Ishikawa (cell line): ENCODE data around the gene CLASRP.

Source experiments
- CEBPB ChIP-seq: IDR thresholded peaks from 2 replicates; pipeline ENCODE4 v1.6.1; 2012
- CREB1 ChIP-seq: IDR thresholded peaks from 2 replicates; pipeline ENCODE4 v1.6.1; 2012; ENCODE audit warnings: low read depth
- EGR1 ChIP-seq: IDR thresholded peaks from 2 replicates; pipeline ENCODE4 v1.6.1; 2012
- EP300 ChIP-seq: IDR thresholded peaks from 2 replicates; pipeline ENCODE4 v1.6.1; 2012; ENCODE audit warnings: borderline replicate concordance
- FOXM1 ChIP-seq: IDR thresholded peaks from 2 replicates; pipeline ENCODE4 v1.6.1; 2012; ENCODE audit warnings: low read depth, borderline replicate concordance
- NFIC ChIP-seq: IDR thresholded peaks from 2 replicates; pipeline ENCODE4 v1.6.1; 2012
- RAD21 ChIP-seq: IDR thresholded peaks from 2 replicates; pipeline ENCODE4 v1.6.1; 2012; ENCODE audit warnings: low read depth
- TAF1 ChIP-seq: IDR thresholded peaks from 2 replicates; pipeline ENCODE4 v1.6.1; 2012; ENCODE audit warnings: low read depth, mild to moderate bottlenecking
- TCF12 ChIP-seq: IDR thresholded peaks from 2 replicates; pipeline ENCODE4 v1.6.1; 2012; ENCODE audit warnings: low read depth
- TEAD4 ChIP-seq: IDR thresholded peaks from 2 replicates; pipeline ENCODE4 v1.6.1; 2012
- YY1 ChIP-seq: IDR thresholded peaks from 2 replicates; pipeline ENCODE4 v1.6.1; 2012; ENCODE audit warnings: low read depth
- ZBTB7A ChIP-seq: IDR thresholded peaks from 2 replicates; pipeline ENCODE4 v1.6.1; 2012; ENCODE audit warnings: low read depth
- TF ChIP-seq, protein P1 (sequence below): IDR thresholded peaks from 2 replicates; pipeline ENCODE4 v1.6.1; 2012
- TF ChIP-seq, protein P2 (sequence below): IDR thresholded peaks from 2 replicates; pipeline ENCODE4 v1.6.1; 2012; ENCODE audit warnings: low read depth, mild to moderate bottlenecking

- TF ChIP-seq YY1 (no peak), NFIC (no peak), TEAD4 (no peak), TAF1 (no peak), TCF12 (no peak), FOXM1 (no peak), EP300 (no peak), CREB1 (no peak), EGR1 (no peak), ZBTB7A (no peak), CEBPB (no peak), RAD21 (no peak)
- TF ChIP-seq, protein P1, sequence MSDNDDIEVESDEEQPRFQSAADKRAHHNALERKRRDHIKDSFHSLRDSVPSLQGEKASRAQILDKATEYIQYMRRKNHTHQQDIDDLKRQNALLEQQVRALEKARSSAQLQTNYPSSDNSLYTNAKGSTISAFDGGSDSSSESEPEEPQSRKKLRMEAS = no peak
- TF ChIP-seq, protein P2, sequence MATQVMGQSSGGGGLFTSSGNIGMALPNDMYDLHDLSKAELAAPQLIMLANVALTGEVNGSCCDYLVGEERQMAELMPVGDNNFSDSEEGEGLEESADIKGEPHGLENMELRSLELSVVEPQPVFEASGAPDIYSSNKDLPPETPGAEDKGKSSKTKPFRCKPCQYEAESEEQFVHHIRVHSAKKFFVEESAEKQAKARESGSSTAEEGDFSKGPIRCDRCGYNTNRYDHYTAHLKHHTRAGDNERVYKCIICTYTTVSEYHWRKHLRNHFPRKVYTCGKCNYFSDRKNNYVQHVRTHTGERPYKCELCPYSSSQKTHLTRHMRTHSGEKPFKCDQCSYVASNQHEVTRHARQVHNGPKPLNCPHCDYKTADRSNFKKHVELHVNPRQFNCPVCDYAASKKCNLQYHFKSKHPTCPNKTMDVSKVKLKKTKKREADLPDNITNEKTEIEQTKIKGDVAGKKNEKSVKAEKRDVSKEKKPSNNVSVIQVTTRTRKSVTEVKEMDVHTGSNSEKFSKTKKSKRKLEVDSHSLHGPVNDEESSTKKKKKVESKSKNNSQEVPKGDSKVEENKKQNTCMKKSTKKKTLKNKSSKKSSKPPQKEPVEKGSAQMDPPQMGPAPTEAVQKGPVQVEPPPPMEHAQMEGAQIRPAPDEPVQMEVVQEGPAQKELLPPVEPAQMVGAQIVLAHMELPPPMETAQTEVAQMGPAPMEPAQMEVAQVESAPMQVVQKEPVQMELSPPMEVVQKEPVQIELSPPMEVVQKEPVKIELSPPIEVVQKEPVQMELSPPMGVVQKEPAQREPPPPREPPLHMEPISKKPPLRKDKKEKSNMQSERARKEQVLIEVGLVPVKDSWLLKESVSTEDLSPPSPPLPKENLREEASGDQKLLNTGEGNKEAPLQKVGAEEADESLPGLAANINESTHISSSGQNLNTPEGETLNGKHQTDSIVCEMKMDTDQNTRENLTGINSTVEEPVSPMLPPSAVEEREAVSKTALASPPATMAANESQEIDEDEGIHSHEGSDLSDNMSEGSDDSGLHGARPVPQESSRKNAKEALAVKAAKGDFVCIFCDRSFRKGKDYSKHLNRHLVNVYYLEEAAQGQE = no peak
Observed at GRCh38 chr19:44993526-44993925, 45.3 kb upstream of the CLASRP start.
